Measurements from ENCODE around the gene NHS.

Gene NHS

DNA sequence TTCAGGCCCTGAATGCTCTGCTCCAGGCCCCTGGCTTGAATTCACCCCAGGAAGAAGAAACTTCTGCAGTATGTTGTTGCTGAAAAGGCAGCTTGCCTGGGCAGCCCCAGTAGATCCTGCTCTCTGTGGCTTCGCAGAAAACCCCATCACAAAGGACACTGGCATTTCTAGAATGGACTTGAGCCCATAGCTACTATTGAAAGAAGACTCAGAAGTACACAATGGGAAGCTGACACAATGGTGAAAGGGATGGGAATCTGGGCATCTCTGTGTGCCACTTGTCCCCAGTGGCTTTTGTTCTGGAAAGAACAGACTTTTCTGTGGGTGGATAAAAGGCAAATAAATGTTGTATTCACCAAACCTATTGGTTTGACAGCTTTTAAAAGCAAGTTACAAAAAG lies 294.9 kb downstream of the NHS start:
- no peak for DNase-seq (ENCODE audit: low spot score)

DNA sequence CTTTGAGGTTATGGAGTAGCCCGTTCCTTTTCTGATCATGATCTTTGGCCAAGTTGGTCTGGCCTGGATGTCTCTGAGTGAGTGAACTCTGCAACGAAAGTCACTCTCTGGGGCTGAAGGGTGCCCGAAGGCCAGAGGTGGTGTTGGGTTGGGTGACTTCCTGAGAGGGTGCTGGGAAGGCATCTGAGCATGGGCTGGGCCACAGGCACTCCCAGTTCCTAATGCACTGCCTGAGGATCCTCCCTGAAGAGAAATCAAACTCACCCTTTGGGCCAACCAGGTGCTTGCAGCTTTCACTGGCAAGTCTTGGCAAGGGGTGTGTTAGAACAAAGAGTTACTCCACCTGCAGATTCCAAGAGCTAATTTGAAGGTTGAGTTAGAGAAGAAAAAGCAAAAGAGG lies 295.9 kb downstream of the NHS start:
- no peak for DNase-seq (ENCODE audit: low spot score)

DNA sequence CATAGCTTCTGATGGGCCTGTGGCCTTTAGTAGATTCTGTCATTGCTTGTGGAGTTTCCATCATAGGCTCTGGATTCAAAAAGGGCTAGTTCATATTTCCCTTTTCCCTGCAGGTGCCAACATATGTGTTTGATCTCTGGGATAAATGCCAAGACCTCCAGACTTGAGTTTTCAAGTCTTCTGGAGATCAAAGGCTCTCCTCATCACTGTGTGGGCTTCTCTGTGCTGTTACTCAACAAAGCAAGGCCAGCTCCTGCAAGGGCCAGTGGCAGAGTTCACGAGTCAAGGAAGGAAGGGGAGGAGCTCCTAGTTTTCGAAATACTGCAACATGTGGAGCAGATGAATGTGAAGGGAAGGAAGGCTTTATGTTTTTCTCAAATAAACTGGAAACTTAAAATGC lies 299.6 kb downstream of the NHS start:
- no peak for DNase-seq (ENCODE audit: low spot score)

DNA sequence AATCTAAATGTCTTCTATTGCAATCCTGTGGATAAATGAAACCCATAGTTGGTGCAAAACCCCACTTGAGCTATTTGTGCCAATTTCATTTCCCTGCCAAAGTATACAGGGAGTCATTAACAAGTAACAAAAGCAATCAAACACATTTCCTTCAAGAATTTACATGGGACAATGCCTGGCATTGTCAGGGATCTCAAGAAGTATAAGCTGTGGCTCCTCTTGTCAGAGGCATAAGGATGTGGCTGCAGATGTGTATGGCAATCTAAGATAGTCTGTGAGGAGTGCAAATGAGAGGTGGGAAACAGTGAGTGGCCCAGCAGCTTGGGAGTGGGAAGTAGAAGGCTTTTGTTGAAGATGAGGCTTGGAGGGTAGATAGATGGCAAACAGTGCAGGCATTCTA lies 304.3 kb downstream of the NHS start:
- no peak for DNase-seq (ENCODE audit: low spot score)

DNA sequence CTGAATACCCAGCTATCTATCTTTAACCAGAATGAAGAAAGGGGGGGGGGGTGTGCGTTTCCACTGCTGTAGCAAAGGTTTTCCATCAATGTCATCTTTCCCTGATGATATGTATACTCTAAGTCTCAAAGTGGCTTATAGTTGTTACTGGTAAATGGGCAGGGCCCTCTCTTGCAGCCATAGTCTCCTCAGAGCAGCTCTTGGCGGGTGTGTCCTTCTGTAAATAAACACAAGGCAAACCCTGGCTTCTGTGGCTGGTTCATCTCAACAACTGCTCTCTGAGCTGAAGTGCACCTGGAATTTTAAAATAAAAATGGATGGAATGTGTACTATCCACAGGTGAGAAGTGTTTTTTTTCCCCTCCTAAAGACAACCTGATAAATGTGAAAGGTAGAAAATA lies 304.8 kb downstream of the NHS start:
- DNase-seq (ENCODE audit: low spot score), result no peak

DNA sequence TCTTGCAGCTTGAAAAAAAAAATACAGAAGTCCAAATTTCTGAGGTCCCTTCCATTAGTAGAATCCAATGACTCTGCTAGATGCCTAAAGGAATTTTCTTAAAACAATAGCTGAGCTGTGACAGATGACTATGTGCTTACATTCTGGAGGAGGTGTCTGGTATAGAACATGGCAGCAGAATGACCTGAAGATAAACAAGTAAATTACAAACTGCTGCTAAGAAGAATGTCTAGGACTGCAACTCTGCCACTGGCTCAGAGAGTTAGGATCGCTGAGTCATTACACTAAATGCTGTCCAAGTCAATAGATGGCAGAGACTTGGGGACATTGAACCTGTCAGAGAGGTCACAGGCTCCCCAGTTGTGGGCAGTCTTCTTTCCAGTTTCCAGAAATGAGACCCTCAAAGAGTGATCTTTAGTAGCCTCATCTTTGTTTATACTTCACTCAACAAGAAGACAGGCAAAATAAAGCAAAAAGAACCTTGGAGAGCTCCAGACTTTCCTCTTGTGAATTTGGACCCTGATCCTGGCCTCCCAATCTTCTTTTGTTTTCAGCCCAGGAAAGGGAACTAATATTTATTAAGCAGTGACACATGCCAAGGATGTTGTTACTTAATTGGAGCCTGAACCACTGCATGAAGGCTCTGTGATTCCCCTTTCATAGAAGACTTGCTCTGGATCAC lies 305.9 kb downstream of the NHS start:
- no peak for DNase-seq (ENCODE audit: low spot score)

DNA sequence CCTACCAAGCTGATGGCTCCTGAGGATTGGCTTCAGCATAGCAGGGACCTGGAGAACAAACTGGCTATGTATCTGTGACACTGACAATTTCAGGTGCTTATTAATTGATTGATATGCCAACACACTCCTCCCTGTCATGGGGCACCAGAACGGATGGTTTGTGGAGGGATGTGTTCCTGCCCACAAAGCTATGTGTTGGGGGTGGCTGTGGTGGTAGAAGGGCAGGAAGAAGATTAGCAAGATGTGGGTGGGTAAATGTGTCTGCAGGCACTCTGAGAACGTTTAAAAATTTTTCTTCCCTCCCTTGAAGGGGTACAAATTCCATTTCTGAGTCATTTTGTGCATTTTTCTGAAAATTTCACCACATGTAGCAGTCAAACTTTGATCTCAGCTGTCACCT lies 307.3 kb downstream of the NHS start:
- DNase-seq (ENCODE audit: low spot score), result no peak

DNA sequence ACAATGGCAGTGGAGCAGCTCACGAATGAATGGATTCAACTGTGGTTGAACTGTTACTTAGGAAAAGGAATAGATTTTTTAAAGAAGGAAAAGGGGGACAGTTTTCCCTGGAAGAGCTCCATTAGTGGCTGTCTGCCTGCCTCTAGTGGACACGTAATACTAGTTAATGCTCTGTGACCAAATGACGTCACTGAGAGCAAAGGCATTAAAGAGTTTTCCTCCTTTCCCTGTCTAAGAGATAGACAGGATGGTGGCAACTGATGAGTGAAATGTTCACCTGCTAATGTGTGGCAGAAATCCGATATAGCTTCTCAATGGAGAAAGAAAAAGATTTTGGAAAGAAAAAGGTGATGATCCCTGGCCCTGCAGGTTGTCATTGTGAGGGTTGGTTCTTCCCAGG lies 310.0 kb downstream of the NHS start:
- no peak for DNase-seq (ENCODE audit: low spot score)

DNA sequence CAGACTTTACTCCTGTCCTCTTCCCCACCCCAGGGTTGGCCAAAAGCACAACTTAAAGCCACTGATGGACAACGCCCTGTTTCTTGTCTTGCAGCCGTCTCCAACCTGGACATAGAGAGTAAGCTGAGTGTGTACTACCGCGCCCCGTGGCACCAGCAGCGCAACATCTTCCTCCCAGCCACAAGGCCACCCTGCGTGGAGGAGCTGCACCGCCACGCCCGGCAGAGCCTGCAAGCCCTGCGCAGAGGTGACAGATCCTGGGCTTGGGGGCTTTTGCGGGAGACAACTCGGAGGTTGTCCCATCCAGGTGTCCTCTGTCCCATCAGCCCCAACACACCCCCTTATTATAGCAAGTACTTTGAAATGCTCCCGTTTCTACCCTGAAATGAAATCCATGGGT lies 312.6 kb downstream of the NHS start:
- DNase-seq (ENCODE audit: low spot score), result no peak

DNA sequence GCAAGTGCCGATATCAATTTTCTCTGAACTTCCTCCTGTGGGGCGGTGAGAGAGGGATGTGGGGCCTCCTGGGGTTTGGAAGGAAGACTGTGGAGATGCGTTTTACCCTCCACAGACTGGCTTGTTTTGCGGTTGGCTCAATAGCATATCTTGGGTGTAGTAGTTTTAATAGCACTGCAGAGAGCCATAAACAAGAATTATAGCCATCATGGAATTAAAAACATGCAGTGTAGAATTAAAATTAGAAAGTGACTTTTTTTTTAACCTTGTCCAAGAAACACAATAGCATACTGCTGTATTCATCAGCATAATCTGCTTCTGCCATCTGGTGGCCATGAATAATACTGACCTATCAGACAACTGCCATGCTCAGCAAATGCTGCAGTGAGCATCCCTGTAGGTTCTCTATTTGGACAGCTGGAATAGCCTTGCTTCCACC lies 315.0 kb downstream of the NHS start:
- DNase-seq (ENCODE audit: low spot score), result peak; percentile 57

DNA sequence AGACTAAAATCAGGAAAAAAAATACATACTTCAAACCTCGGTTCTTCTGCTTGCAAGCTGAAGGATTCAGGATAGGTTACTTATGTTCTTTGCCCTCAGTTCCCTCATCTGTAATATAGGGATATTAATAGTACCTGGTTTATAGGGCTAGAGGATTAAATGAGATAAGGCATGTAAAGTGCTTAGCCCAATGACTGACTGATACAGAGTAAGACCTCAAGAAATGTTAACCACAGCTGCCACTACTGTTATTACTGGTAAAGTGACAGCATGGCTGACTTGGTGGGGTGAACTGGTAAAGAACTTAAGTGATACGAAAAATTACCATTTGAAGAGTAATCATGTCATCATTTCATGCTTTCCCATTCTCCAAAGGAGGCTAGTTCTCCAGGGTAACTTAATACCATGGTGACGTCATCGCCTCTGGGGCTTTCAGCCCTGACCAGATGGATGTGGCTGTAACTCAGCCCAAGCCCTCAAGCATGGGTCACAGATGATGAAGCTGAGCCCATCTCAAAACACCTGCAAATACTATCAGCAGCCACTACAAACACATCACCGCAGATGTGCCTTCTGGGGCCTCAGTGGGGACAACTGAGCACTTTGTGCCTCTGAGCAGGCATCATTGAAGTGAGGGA lies 317.8 kb downstream of the NHS start:
- peak; percentile 38 for DNase-seq (ENCODE audit: low spot score)

DNA sequence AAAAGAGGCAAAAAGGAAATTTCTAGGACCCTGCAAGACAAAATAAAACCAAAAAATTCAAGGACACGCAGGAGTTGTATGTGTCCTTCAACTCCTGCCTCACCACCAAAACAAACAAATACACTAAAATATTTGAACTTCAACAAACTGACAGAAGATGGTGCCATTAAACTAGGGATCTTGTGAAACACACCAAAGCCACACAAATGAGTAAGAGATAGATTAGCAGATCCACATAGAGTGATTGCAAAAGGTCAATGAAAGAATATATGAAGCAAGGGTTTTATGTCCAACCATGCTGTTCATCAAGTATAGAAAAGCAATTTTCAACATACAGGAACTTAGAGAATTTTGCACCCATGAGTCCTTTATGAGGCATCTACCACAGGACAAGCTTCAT lies 322.2 kb downstream of the NHS start:
- DNase-seq (ENCODE audit: low spot score), result no peak

DNA sequence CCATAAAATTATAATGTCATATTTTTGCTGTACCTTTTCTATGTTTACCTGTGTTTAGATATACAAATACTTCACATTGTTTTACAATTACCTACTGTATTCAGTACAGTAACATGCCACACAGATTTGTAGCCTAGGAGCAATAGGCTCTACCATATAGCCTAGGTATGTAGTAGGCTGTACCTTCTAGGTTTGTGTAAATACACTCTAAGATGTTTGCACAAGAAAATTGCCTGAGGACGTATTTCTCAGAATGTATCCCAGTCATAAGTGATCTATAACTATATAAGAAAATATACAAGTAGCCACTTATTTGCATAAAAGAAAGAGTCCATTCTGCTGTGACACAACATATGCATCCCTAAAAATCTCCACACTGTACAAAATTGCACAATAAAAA lies 326.0 kb downstream of the NHS start:
- DNase-seq (ENCODE audit: low spot score), result no peak

DNA sequence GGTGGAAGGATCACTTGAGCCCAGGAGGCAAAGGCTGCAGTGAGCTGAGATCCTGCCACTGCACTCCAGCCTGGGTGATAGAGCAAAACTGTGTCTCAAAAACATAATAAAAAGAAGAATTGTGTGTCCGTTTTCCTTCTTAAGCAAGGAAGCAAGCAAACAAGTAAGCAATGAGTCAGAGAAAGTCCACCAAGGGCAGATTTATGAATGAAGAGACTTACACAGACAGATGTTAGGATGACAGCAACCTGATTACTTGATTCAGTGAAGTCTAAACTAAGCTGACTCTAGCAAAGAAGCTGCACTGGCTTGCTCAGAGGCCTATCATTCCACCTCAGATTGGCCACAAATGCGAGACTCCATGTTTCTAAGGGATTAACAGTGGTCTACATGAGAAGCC lies 328.2 kb downstream of the NHS start:
- no peak for DNase-seq (ENCODE audit: low spot score)

DNA sequence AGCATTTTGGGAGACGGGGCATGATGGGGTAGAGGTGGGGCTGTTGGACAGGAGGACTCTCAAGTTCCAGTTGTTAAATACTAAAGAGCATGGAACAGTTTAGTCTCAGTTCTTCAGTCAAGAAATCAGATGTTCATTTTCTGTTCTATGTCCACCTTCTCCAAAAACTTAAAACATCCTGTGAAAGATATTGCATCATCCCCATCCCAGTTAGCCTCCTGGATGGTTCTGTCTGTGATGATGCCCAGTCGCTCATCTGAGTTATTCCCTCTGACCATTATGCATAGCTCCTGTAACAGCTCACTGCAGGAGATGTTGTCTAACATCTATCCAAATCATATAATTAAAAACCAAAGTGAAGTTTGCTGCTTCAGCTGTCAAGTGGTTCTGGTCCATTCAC lies 330.2 kb downstream of the NHS start:
- no peak for DNase-seq (ENCODE audit: low spot score)

DNA sequence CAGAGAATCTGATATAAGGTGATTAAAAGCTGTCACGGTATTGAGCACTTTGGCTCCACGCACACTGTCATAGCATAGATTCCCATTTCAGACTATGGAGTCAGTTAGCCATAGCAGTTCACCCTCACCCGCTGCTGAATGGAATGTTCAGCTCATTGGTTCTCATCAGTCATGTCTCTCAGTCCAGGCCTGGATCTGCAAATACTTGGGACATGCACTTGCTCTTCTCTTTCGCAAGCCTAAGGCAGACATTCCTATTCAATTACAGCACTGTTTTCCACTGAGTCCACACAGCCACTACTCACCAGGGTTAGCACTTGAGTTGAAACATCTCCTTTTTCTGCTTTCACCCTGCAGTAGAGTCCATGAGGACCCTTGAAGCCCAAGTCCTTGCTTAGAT lies 331.7 kb downstream of the NHS start:
- DNase-seq (ENCODE audit: low spot score), result no peak

DNA sequence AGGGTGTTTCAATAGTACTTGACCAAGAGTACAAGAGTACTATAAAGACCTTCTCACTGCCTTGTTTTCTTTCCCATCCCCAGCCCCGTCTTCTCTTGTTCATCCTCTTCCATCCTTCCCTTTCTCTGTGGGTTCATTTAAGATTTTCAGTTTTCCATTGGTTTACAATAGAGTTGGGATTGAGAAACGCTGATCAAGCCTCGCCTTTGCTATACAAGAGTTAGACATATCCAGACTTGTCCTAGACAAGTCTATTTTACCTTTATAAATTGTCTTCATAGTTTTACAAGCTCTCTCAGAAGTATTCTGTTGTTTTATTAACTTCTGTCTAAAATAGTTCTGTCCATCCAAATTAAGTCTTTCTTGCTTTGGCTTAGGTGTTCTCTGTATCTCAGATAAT lies 332.7 kb downstream of the NHS start:
- no peak for DNase-seq (ENCODE audit: low spot score)

DNA sequence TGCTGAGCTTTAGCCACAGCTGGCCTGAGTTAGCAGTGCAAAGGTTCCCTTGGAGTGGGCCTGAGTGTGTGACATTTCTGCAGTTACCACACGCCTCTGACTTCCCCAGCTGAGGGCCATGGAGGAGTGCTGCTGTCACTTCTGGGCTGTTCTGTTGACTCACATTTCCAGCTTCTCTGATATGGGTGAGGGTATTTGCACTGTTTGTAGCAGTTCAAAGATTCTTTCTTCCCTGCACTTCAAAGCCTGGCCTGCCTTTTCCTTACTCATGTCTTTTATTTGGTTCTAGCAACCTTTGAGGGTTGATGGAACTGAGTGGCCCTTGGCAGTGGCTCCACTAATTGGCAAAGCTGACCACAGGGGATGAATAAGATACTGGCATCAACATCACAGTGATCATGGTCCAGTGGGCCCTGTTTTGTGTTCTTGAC lies 335.9 kb downstream of the NHS start:
- DNase-seq (ENCODE audit: low spot score), result no peak

DNA sequence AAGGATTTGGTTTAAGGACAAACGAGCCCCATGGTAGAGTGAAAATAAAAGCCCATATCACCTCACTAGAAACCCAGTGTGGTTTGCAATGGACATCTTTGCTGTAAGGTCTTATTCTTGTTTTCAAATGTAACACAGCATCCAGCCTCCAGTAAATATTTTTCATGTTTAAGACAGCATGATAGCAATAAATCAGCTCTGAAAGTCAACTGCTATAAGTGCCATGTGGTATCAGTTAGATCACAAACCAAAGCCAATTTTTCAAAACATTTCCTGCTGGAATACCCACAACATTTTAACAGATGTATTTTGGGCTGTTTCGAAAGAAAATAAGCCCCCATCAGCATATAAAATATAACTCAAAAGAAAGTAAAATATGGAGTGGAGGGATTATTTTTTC lies 338.3 kb downstream of the NHS start:
- no peak for DNase-seq (ENCODE audit: low spot score)

DNA sequence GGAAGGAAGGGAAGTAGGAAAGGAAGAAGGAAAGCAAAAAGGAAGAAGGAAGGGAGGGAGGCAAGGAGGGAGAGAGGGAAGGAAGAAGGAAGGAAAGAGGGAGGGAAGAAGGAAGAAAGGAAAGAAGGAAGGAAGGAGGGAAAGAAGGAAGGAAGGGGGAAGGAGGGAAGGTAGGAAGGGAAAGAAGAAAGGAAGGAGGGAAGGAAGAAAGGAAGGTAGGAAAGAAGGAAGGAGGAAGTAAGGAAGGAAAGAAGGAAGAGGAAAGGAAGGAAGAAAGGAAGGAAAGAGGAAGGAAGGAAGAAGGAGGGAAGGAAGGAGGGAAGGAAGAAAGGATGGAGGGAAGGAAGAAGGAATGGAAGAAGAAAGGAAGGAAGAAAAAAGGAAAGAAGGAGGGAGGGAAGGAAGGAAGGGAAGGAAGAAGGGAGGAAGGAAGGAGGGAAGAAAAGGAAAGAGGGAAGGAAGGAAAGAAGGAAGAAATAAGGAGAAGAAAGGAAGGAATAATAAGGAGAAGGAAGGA lies 343.7 kb downstream of the NHS start:
- no peak for DNase-seq (ENCODE audit: low spot score)

DNA sequence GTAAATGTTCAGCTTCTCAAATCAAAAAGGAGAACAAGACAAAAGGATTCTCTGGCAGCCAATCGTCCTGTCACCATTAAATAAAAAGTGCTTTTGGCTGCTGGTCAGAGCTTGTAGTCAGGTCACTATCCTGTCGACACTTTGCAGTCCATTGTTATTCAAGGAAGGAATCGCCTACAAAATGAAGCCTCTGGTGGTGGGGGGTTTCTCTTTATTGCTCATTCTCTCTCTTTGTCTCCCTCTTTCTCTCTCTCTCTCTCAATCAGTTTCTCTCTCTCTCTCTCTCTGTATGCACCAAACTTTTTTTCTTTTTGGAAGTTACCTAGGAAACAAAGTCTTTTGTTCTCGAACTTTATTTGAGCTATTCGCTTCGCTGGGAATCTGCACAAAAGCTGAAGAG lies 344.7 kb downstream of the NHS start:
- DNase-seq (ENCODE audit: low spot score), result no peak

DNA sequence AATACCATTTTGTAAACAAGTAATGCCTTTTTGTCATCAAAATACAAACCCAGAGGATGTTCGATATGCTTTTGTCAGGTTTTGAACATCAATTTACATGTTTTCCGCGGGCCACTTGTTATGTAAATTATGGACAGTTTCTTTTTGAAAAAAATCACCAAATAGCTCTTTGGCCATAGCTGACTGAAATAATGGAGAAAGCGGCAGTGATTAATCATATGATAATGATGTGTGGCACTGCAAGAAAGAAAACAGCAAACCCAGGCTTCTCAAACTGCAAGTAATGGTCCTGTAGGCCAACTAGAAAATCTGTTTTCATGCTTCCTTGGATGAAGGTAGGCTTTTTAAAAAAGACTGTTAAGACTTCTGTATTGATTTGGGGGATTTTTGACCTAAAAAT lies 346.7 kb downstream of the NHS start:
- no peak for DNase-seq (ENCODE audit: low spot score)

DNA sequence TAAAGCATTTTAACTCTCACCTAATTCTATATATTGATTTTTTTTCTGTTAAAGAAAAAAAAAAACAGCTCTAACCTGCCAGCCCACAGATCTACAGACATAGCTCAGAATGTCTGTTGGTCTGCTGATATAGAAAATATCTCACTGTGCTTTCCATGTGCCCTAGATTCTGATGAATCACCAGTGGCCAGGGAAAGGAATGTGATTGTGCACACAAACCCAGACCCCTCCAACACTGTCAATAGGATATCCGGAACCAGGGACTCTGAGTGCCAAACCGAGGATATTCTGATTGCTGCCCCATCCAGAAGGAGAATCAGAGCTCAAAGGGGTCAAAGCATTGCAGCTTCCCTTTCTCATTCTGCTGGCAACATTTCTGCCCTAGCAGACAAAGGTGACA lies 350.2 kb downstream of the NHS start:
- DNase-seq (ENCODE audit: low spot score), result no peak

All from SK-N-DZ (cell line).